Liver (tissue), 9 donors: ENCODE measurements around the gene AP4E1. TPM values are rescaled to one million over a fixed set of nuclear protein-coding genes. Genes with fewer than 3 reads are reported as not detected.

ENCODE experiments used
- DNase-seq: peaks from one replicate; pipeline ENCODE4 v3.0.0-alpha.2; 2017; ENCODE audit warnings: low spot score
- H3K27ac ChIP-seq, 2 donors: one replicate each; pipeline ENCODE4 v1.7.0; 2013; ENCODE audit warnings: inconsistent platforms in 2 of 2, low read length in 2 of 2, control low read depth in 1 of 2, low read depth in 1 of 2, mild to moderate bottlenecking in 1 of 2
- H3K27me3 ChIP-seq, 4 donors: one replicate each; pipeline versions ENCODE4 v1.6.1 to v1.7.0; 2013; ENCODE audit warnings: low read length in 3 of 4, inconsistent platforms in 1 of 4, mild to moderate bottlenecking in 1 of 4, moderate library complexity in 1 of 4; ENCODE audit not compliant: control insufficient read depth in 4 of 4, insufficient read depth in 4 of 4
- H3K36me3 ChIP-seq, 4 donors: one replicate each; pipeline versions ENCODE4 v1.6.1 to v1.7.0; 2013; ENCODE audit warnings: low read length in 3 of 4, mild to moderate bottlenecking in 3 of 4, low read depth in 1 of 4, moderate library complexity in 1 of 4; ENCODE audit not compliant: control insufficient read depth in 4 of 4, insufficient read depth in 3 of 4
- H3K4me1 ChIP-seq, 4 donors: one replicate each; pipeline versions ENCODE4 v1.6.1 to v1.7.0; 2013; ENCODE audit warnings: low read length in 3 of 4, mild to moderate bottlenecking in 3 of 4, moderate library complexity in 1 of 4; ENCODE audit not compliant: control insufficient read depth in 4 of 4, insufficient read depth in 4 of 4
- H3K4me3 ChIP-seq, 3 donors: one replicate each; pipeline versions ENCODE4 v1.6.1 to v1.7.0; 2013; ENCODE audit warnings: low read length in 3 of 3, control low read depth in 1 of 3, low read depth in 1 of 3, mild to moderate bottlenecking in 1 of 3
- H3K9ac ChIP-seq, 2 donors: one replicate each; pipeline ENCODE4 v1.7.0; 2013; ENCODE audit warnings: low read length in 2 of 2, mild to moderate bottlenecking in 2 of 2, moderate library complexity in 2 of 2, control low read depth in 1 of 2, low read depth in 1 of 2
- H3K9me3 ChIP-seq, 4 donors: one replicate each; pipeline versions ENCODE4 v1.6.1 to v1.7.0; 2013; ENCODE audit warnings: low read length in 3 of 4; ENCODE audit not compliant: control insufficient read depth in 4 of 4
- ATF3 ChIP-seq: IDR thresholded peaks from 2 replicates; pipeline ENCODE4 v1.6.1; 2016; ENCODE audit warnings: antibody characterized with exemption
- CTCF ChIP-seq: fragments of 150-350 bp; IDR thresholded peaks from 2 replicates; pipeline ENCODE4 v1.5.1; 2017; ENCODE audit warnings: improper control_type of control experiment, low read depth, low read length; ENCODE audit not compliant: missing input control
- EGR1 ChIP-seq, 2 donors: IDR thresholded peaks; 2 replicates each; pipeline ENCODE4 v1.6.1; 2016 to 2018; ENCODE audit warnings: antibody characterized with exemption in 2 of 2, low read depth in 2 of 2
- FOXA1 ChIP-seq: IDR thresholded peaks from 2 replicates; pipeline ENCODE4 v1.6.1; 2016; ENCODE audit warnings: antibody characterized with exemption
- FOXA2 ChIP-seq: IDR thresholded peaks from 2 replicates; pipeline ENCODE4 v1.6.1; 2016; ENCODE audit warnings: antibody characterized with exemption
- GABPA ChIP-seq, 2 donors: IDR thresholded peaks in 1 of 2; conservative IDR thresholded peaks in 1 of 2; 2 replicates each; pipeline ENCODE4 v1.6.1; 2016; ENCODE audit warnings: antibody characterized with exemption in 2 of 2, mild to moderate bottlenecking in 1 of 2, moderate library complexity in 1 of 2
- HNF4A ChIP-seq, 2 donors: conservative IDR thresholded peaks; 2 replicates each; pipeline ENCODE4 v1.6.1; 2016; ENCODE audit warnings: antibody characterized with exemption in 2 of 2, mild to moderate bottlenecking in 2 of 2
- HNF4G ChIP-seq: IDR thresholded peaks from 2 replicates; pipeline ENCODE4 v1.6.1; 2016; ENCODE audit warnings: antibody characterized with exemption
- JUND ChIP-seq, 2 donors: IDR thresholded peaks; 2 replicates each; pipeline ENCODE4 v1.6.1; 2016; ENCODE audit warnings: antibody characterized with exemption in 2 of 2
- MAX ChIP-seq: IDR thresholded peaks from 2 replicates; pipeline ENCODE4 v1.6.1; 2016; ENCODE audit warnings: antibody characterized with exemption
- NR2F2 ChIP-seq: IDR thresholded peaks from 2 replicates; pipeline ENCODE4 v1.6.1; 2016; ENCODE audit warnings: antibody characterized with exemption
- RAD21 ChIP-seq, 2 donors: IDR thresholded peaks; 2 replicates each; pipeline ENCODE4 v1.6.1; 2016; ENCODE audit warnings: antibody characterized with exemption in 2 of 2, mild to moderate bottlenecking in 2 of 2
- RXRA ChIP-seq, 2 donors: IDR thresholded peaks; 2 replicates each; pipeline ENCODE4 v1.6.1; 2017 to 2018; ENCODE audit warnings: antibody characterized with exemption in 2 of 2, mild to moderate bottlenecking in 1 of 2
- SP1 ChIP-seq: IDR thresholded peaks from 2 replicates; pipeline ENCODE4 v1.6.1; 2018; ENCODE audit warnings: antibody characterized with exemption, mild to moderate bottlenecking
- TAF1 ChIP-seq: conservative IDR thresholded peaks from 2 replicates; pipeline ENCODE4 v1.6.1; 2016; ENCODE audit warnings: antibody characterized with exemption, mild to moderate bottlenecking
- YY1 ChIP-seq: IDR thresholded peaks from 2 replicates; pipeline ENCODE4 v1.6.1; 2016; ENCODE audit warnings: antibody characterized with exemption, mild to moderate bottlenecking
- ZBTB33 ChIP-seq: IDR thresholded peaks from 2 replicates; pipeline ENCODE4 v1.6.1; 2016; ENCODE audit warnings: antibody characterized with exemption
- WGBS: extraction: QIAGEN DNeasy Blood & Tissue Kit; methylation state at CpG from one replicate; pipeline ENCODE4 v1.1.7; 2013; 5-methylcytosine and 5-hydroxymethylcytosine counted together
- polyA plus RNA-seq, 2 donors: library from polyadenylated mRNA; stranded (reverse) in 1 of 2; unstranded in 1 of 2; fragments of 200-250 nt in 1 of 2; fragments of >200 nt in 1 of 2; fragmentation: Nextera tagmentation in 1 of 2; extraction: Ambion mirVana in 1 of 2; gene quantifications; one replicate each; pipeline versions ENCODE4 v1.2.1 to v1.2.3, GENCODE V29; 2013 to 2015
- total RNA-seq, 2 donors: library from RNA; depleted of rRNA; stranded (reverse); fragments of >200 nt; gene quantifications; one replicate each; pipeline ENCODE4 v1.2.3, GENCODE V29; 2014
- TF ChIP-seq, protein P1 (sequence below): IDR thresholded peaks from 2 replicates; pipeline ENCODE4 v1.6.1; 2016; ENCODE audit warnings: antibody characterized with exemption, mild to moderate bottlenecking
- donor health status: healthy.
- donor health status: healthy.
- donor health status: healthy.
- donor health status: healthy.
- donor health status: healthy.

AP4E1 gene
- total and polyA plus RNA-seq, 4 donors = 1.3 to 10.2 (median 4.6) TPM

DNA sequence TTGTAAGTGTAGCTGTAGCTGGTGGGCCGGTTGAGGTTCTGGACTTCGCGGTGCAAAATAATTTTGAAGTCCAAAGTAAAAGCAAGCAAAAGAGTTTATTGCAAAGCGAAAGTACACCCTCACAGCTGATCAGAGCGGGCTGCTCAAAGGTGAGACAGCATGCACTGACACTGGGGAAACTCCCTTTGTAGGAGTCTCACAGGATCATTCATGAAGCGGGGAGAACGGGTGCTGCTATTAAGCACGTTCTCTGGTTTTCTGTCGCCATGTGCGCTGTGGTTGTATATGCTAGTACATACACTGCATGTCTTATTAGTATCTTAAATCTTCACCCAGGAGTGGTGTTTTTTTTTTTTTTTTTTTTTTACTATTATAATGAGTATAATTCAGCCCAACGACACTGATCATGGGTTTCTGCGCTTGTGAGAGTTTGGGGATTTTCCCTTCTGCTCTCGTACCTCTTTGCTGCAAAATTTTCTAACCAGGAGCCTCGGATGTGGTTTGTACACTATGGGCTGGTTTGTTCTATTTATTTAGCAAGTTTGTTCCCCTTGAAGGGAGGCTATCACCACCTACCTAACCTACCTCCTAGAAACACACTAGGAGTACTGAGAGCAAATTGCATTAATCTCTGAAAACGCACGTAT lies 1.4 kb upstream of the AP4E1 start:
- H3K27ac ChIP-seq = peak overlapping the region; percentile 96 to 98
- H3K4me3 ChIP-seq = peak overlapping the region; percentile 76 to 99 (median 94)
- DNase-seq = peak; percentile 39
- H3K27me3 ChIP-seq = no peaks in the 10 kb centered on the region
- 17% methylated on average over 16 of the region's 16 CpGs for WGBS
- peak overlapping the region; percentile 85 to 99 for H3K9ac ChIP-seq
- peaks cover under 1 to 4% (median 2%) of the 10 kb centered on the region in 4 donors for H3K36me3 ChIP-seq
- TF ChIP-seq, protein P1, sequence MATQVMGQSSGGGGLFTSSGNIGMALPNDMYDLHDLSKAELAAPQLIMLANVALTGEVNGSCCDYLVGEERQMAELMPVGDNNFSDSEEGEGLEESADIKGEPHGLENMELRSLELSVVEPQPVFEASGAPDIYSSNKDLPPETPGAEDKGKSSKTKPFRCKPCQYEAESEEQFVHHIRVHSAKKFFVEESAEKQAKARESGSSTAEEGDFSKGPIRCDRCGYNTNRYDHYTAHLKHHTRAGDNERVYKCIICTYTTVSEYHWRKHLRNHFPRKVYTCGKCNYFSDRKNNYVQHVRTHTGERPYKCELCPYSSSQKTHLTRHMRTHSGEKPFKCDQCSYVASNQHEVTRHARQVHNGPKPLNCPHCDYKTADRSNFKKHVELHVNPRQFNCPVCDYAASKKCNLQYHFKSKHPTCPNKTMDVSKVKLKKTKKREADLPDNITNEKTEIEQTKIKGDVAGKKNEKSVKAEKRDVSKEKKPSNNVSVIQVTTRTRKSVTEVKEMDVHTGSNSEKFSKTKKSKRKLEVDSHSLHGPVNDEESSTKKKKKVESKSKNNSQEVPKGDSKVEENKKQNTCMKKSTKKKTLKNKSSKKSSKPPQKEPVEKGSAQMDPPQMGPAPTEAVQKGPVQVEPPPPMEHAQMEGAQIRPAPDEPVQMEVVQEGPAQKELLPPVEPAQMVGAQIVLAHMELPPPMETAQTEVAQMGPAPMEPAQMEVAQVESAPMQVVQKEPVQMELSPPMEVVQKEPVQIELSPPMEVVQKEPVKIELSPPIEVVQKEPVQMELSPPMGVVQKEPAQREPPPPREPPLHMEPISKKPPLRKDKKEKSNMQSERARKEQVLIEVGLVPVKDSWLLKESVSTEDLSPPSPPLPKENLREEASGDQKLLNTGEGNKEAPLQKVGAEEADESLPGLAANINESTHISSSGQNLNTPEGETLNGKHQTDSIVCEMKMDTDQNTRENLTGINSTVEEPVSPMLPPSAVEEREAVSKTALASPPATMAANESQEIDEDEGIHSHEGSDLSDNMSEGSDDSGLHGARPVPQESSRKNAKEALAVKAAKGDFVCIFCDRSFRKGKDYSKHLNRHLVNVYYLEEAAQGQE = peak; percentile 53
- no peak for TF ChIP-seq FOXA2
- TF ChIP-seq TAF1 = no peak
- peak in 1 of 2 donors; percentile 22 for TF ChIP-seq RAD21 (IDR thresholded peaks at IDR 0.05)
- TF ChIP-seq JUND (IDR thresholded peaks at IDR 0.05) = peak; percentile 15 to 22
- peak; percentile 64 to 66 for TF ChIP-seq HNF4A (conservative IDR thresholded peaks at IDR 0.05)
- TF ChIP-seq FOXA1 = no peak
- no peak for TF ChIP-seq ATF3
- no peak for TF ChIP-seq CTCF
- TF ChIP-seq HNF4G = no peak
- peak; percentile 86 for TF ChIP-seq SP1
- TF ChIP-seq YY1 = peak; percentile 36
- TF ChIP-seq NR2F2 = no peak
- TF ChIP-seq ZBTB33 = peak; percentile 20
- TF ChIP-seq RXRA (IDR thresholded peaks at IDR 0.05) = peak; percentile 46 to 57
- no peak for TF ChIP-seq EGR1 (IDR thresholded peaks at IDR 0.05; ENCODE audit: low read depth in 2 of 2)
- peak in 1 of 2 donors; percentile 26 for TF ChIP-seq GABPA (IDR thresholded peaks at IDR 0.05 in 1 of 2, conservative IDR thresholded peaks at IDR 0.05 in 1 of 2)
- peak; percentile 60 for TF ChIP-seq MAX
- no peaks in the 10 kb centered on the region for H3K9me3 ChIP-seq
- H3K4me1 ChIP-seq = peaks cover 5 to 25% (median 9%) of the 10 kb centered on the region in 4 donors
